ENCODE results near the gene TRMT10C.
"Not testable (repeated sequence)": the region's sequence is repeated elsewhere in the genome, so short reads cannot be mapped to it uniquely, and the experiment has no call there.

TRMT10C gene

GRCh38 chr3:101561630-101562328 is at the start of gene TRMT10C:
Gene TRMT10C, plus strand, starts transcription at chr3:101561868. Its CDS starts 2,914 bp downstream, at chr3:101564782.
- peak; percentile 82 for DNase-seq (ENCODE audit: low read depth in 2 of 2)

GRCh38 chr3:101512396-101512645 is 49.3 kb upstream of the TRMT10C start:
- DNase-seq (ENCODE audit: low read depth in 2 of 2) = no peak

GRCh38 chr3:101512646-101513418 is 48.8 kb upstream of the TRMT10C start, which contains the start of gene SENP7:
Gene SENP7, minus strand, starts transcription at chr3:101513212. Its CDS starts 82 bp downstream, at chr3:101513130.
- DNase-seq (ENCODE audit: low read depth in 2 of 2) = peak; percentile 52 to 62

- no peak for DNase-seq (ENCODE audit: low read depth in 2 of 2)
Observed at GRCh38 chr3:101513419-101513986, 48.2 kb upstream of the TRMT10C start.

- DNase-seq (ENCODE audit: low read depth in 2 of 2) = peak; percentile 7 to 24
Observed at GRCh38 chr3:101518421-101518871, 43.2 kb upstream of the TRMT10C start.

GRCh38 chr3:101519685-101520365 is 41.8 kb upstream of the TRMT10C start:
- no peak for DNase-seq (ENCODE audit: low read depth in 2 of 2)

GRCh38 chr3:101521211-101521701 is 40.4 kb upstream of the TRMT10C start:
- DNase-seq (ENCODE audit: low read depth in 2 of 2) = no peak

- DNase-seq (ENCODE audit: low read depth in 2 of 2) = no peak
Observed at GRCh38 chr3:101527441-101527840, 34.2 kb upstream of the TRMT10C start.

- DNase-seq (ENCODE audit: low read depth in 2 of 2) = no peak
Observed at GRCh38 chr3:101527906-101528305, 33.8 kb upstream of the TRMT10C start.

- DNase-seq (ENCODE audit: low read depth in 2 of 2) = no peak
Observed at GRCh38 chr3:101529816-101530685, 31.6 kb upstream of the TRMT10C start.

- DNase-seq (ENCODE audit: low read depth in 2 of 2) = no peak
Observed at GRCh38 chr3:101530686-101531047, 31.0 kb upstream of the TRMT10C start.

- no peak for DNase-seq (ENCODE audit: low read depth in 2 of 2)
Observed at GRCh38 chr3:101531473-101532086, 30.1 kb upstream of the TRMT10C start.

GRCh38 chr3:101532783-101533602 is 28.7 kb upstream of the TRMT10C start:
- no peak for DNase-seq (ENCODE audit: low read depth in 2 of 2)

- no peak for DNase-seq (ENCODE audit: low read depth in 2 of 2)
Observed at GRCh38 chr3:101533603-101533968, 28.1 kb upstream of the TRMT10C start.

GRCh38 chr3:101535221-101535620 is 26.4 kb upstream of the TRMT10C start:
- DNase-seq (ENCODE audit: low read depth in 2 of 2) = no peak

- DNase-seq (ENCODE audit: low read depth in 2 of 2) = no peak
Observed at GRCh38 chr3:101536266-101536665, 25.4 kb upstream of the TRMT10C start.

- DNase-seq (ENCODE audit: low read depth in 2 of 2) = not testable (repeated sequence)
Observed at GRCh38 chr3:101536955-101537354, 24.7 kb upstream of the TRMT10C start.

GRCh38 chr3:101542957-101543356 is 18.7 kb upstream of the TRMT10C start:
- DNase-seq (ENCODE audit: low read depth in 2 of 2) = no peak

- DNase-seq (ENCODE audit: low read depth in 2 of 2) = no peak
Observed at GRCh38 chr3:101544161-101544850, 17.4 kb upstream of the TRMT10C start.

Data from stimulated activated CD4-positive, alpha-beta T cell treated with anti-CD3 and anti-CD28 coated beads, Interleukin-1b, Interleukin-23, amount 100 ng/mL, for 4 hours (primary cell).